ENCODE data around the gene RAB39B. TPM values are rescaled to one million over a fixed set of nuclear protein-coding genes. Genes with fewer than 3 reads are reported as not detected.
A peak's percentile ranks its signal among the peaks of the same experiment; 100 is the strongest.
"Not testable (repeated sequence)": the region's sequence is repeated elsewhere in the genome, so short reads cannot be mapped to it uniquely, and the experiment has no call there.

The RAB39B gene
- 1 to 10 TPM; 1.1 to 3.6 (median 3.3) TPM for polyA plus RNA-seq (ENCODE audit: insufficient read length in 4 of 4)

GRCh38 chrX:155263854-155264628 lies at the start of gene RAB39B:
TSS of gene RAB39B (minus strand) at chrX:155264491. CDS start at chrX:155264288, 203 bp downstream.
- peak in 1 of 4 donors; percentile 2 for DNase-seq (ENCODE audit: low read depth in 4 of 4, low spot score in 3 of 4)

GRCh38 chrX:155313766-155314165 lies 49.5 kb upstream of the RAB39B start:
- DNase-seq (ENCODE audit: low read depth in 4 of 4, low spot score in 3 of 4) = no peak

DNA sequence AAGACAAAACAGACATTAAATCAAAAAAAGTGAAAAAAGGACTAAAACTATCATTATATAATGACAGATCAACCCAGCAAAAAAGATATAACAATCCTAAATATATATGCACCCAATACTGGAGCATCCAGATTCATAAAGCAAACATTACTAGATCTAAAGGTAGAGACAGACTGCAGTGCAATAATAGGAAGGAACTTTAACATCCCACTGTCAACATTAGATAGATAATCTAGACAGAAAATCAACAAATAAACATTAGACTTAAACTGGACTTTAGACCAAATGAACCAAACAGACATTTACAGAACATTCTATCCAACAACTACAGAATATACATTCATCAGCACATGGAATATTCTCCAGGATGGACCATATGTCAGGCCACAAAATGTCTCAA lies 29.5 kb upstream of the RAB39B start:
- no peak for DNase-seq (ENCODE audit: low read depth in 4 of 4, low spot score in 3 of 4)

GRCh38 chrX:155279873-155280272 lies 15.6 kb upstream of the RAB39B start:
- no peak for DNase-seq (ENCODE audit: low read depth in 4 of 4, low spot score in 3 of 4)

DNA sequence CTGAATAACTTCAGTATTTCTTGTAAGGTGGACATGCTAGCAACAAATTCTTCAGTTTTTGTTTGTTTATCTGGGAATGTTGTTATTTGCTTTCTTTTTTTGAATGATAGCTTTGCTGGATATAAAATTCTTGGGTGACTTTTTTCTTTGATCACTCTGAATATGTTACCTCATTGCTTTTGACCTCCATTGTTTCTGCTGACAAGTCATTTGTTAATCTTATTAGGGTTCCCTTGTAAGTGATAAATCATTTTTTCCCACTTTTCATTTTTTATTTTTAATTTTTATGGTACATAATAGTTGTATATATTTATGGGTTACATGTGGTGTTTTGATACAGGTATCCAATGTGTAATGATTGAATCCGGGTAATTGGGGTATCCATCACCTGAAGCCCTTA lies 6.7 kb upstream of the RAB39B start:
- no peak for DNase-seq (ENCODE audit: low read depth in 4 of 4, low spot score in 3 of 4)

DNA sequence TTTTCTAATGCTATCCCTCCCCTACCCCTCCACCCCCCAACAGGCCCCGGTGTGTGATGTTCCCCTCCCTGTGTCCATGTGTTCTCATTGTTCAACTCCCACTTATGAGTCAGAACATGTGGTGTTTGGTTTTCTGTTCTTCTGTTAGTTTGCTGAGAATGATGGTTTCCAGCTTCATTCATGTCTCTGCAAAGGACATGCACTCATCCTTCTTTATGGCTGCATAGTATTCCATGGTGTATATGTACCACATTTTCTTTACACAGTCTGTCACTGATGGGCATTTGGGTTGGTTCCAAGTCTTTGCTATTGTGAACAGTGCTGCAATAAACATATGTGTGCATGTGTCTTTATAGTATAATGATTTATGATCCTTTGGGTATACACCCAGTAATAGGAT lies 3.7 kb upstream of the RAB39B start:
- DNase-seq (ENCODE audit: low read depth in 4 of 4, low spot score in 3 of 4) = not testable (repeated sequence)

GRCh38 chrX:155266439-155266838 lies 2.1 kb upstream of the RAB39B start:
- no peak for DNase-seq (ENCODE audit: low read depth in 4 of 4, low spot score in 3 of 4)

DNA sequence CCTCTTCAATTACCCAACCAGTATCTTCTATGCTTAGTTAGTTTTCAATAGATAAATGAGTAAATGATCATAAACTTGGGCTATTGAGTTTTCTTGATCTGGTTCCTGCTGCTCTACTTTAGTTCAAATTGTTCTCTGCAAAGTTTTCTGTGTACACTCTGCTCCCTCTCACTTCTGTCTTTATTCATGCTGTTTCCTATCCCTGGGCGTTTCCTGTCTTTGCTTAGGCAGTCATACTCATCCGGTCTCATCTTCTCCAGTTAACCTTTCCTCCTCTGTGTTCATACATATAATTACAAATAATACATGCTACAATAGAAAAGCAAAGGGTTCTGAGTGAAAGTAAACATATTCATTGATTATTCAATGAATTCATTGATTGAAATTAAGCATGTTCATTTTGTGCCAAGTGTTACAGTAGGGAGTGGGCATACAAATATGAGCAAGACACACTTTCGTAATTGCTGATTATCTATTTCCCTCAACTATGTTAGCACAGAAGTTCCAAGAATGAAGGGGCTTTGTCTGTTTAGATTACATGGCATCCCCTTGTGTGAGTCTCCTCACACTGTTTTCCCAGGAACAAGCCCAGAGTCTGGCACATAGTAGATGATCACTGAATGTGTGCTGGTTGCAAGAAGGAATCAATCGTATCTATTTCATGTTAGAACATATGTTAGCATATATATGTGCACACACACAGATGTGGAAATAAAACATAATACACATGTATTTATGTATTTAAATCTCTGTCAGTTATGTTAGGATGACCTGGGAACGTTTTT lies 1.1 kb downstream of the RAB39B start:
- DNase-seq (ENCODE audit: low read depth in 4 of 4, low spot score in 3 of 4) = no peak

- no peak for DNase-seq (ENCODE audit: low read depth in 4 of 4, low spot score in 3 of 4)
These were observed 4.5 kb downstream of the RAB39B start for GRCh38 chrX:155259752-155260151.

- DNase-seq (ENCODE audit: low read depth in 4 of 4, low spot score in 3 of 4) = no peak
These were observed 12.9 kb downstream of the RAB39B start for GRCh38 chrX:155251391-155251790.

DNA sequence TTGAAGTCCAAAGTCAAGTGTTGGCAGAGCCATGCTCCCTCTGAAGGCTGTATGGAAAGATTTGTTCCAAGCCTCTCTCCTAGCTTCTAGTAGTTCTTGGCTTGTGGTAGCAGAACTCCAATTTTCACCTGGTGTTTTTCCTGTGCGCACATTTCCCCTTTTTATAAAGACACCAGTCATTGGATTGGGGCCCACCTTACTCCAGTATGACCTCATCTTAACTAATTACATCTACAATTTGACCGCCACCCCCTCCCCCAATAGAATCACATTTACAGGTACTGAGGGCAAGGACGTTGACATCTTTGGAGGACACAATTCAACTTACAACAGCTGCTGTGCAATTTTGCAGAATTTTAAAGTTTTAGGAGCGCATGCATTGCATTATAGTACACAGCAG lies 16.8 kb downstream of the RAB39B start:
- DNase-seq (ENCODE audit: low read depth in 4 of 4, low spot score in 3 of 4) = no peak

- DNase-seq (ENCODE audit: low read depth in 4 of 4, low spot score in 3 of 4) = no peak
These were observed 17.5 kb downstream of the RAB39B start for GRCh38 chrX:155246748-155247147.

GRCh38 chrX:155242300-155242699 lies 22.0 kb downstream of the RAB39B start:
- DNase-seq (ENCODE audit: low read depth in 4 of 4, low spot score in 3 of 4) = no peak

DNA sequence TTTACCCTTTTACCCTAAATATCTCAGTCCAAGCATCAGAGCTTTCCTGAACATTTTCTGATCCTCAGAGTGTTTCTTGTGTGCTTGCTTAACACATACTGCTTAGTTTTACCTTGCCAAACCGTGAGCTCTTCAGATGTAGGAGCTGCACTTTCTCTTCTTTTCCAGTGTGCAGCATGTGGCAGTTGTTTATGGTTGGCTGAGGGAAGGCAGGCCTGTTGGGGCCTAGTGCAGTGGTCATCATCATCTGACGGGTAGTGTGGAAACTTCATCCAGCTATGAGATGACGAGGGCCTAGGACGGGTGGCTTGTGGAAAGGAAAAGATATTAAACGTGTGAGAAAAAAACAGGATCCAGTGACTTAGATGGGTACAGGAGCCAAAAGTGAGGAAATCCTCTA lies 26.6 kb downstream of the RAB39B start:
- no peak for DNase-seq (ENCODE audit: low read depth in 4 of 4, low spot score in 3 of 4)

DNA sequence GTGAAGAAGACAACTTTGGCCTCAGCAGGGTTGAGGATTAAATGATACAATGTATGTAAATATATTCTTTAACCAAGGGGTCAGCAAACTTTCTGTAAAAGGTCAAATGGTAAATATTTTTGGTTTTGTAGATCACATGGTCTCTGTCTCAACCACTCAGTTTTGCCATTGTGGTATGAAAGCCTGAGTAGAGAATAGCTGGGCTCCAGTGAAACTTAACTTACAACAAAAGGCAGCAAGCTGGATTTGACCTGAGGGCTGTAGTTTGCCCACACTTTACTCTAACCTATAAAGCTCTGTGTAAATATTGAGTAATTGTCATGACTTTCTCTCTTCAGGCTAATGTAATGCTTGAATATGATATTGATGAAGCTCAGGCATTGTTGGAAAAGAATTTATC lies 28.4 kb downstream of the RAB39B start:
- DNase-seq (ENCODE audit: low read depth in 4 of 4, low spot score in 3 of 4) = no peak

DNA sequence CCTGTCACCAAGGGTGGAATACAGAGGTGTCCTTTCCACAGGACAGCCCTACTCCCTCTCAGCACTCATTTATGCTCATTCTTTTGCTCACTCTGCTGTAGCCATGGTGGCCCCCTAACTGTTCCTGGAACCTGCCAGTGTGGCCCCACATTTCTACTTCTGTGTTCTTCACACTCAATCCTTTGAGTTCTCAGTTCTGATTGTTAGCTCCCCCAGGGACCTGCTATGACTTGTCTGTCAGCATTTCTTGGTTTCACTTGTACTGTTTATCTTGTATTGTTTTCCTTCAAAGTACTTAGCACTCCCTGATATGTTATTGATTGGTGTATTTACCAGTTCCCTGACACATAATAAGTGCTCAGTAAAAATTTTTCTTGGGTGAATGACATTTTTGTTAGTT lies 33.1 kb downstream of the RAB39B start:
- DNase-seq (ENCODE audit: low read depth in 4 of 4, low spot score in 3 of 4) = no peak

- DNase-seq (ENCODE audit: low read depth in 4 of 4, low spot score in 3 of 4) = no peak
These were observed 38.5 kb downstream of the RAB39B start for GRCh38 chrX:155225774-155226173.

DNA sequence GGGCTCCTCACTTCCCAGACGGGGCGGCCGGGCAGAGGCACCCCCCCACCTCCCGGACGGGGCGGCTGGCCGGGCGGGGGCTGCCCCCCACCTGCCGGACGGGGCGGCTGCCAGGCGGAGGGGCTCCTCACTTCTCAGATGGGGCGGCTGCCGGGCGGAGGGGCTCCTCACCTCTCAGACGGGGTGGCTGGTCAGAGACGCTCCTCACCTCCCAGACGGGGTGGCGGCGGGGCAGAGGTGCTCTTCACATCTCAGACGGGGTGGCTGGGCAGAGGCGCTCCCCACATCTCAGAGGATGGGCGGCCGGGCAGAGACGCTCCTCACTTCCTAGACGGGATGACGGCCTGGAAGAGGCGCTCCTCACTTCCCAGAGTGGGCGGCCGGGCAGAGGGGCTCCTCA lies 40.5 kb downstream of the RAB39B start:
- DNase-seq (ENCODE audit: low read depth in 4 of 4, low spot score in 3 of 4) = not testable (repeated sequence)

DNA sequence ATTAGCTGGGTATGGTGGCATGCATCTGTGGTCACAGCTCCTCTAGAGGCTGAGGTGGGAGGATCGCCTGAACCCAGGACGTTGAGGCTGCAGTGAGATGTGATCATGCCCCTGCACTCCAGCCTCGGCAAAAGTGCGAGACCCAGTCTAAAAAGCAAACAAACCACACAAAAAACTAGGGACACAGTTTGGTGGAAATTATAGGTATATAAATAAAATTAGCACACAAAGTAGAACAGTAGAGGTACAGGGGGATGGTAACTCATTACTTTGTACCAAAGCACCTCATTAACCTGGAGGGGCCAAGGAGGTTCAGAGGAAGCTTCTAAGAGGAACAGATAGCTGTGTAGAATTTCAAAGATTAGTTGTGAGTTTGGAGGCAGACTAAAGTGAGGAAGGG lies 42.9 kb downstream of the RAB39B start:
- no peak for DNase-seq (ENCODE audit: low read depth in 4 of 4, low spot score in 3 of 4)

- no peak for DNase-seq (ENCODE audit: low read depth in 4 of 4, low spot score in 3 of 4)
These were observed 45.5 kb downstream of the RAB39B start for GRCh38 chrX:155218777-155219176.

- peak in 1 of 4 donors; percentile 24 for DNase-seq (ENCODE audit: low read depth in 4 of 4, low spot score in 3 of 4)
These were observed 47.3 kb downstream of the RAB39B start for GRCh38 chrX:155216940-155217440.

Measured in left renal pelvis (tissue), 4 donors.